Mammary epithelial cell (primary cell): ENCODE data around the gene PRCD.

Experiments used
- EZH2 ChIP-seq: IDR thresholded peaks from 2 replicates; pipeline ENCODE4 v1.6.1; 2012; ENCODE audit warnings: low read length, inconsistent platforms, borderline replicate concordance
- TF ChIP-seq, protein P1 (sequence below), 2 donors: IDR thresholded peaks in 1 of 2; conservative IDR thresholded peaks in 1 of 2; 2 replicates each; pipeline ENCODE4 v1.5.1; 2011 to 2012; ENCODE audit warnings: inconsistent platforms in 2 of 2, low read length in 2 of 2, mild to moderate bottlenecking in 2 of 2, control low read depth in 1 of 2, low read depth in 1 of 2; ENCODE audit not compliant: insufficient read depth in 1 of 2; ENCODE audit errors: extremely low read depth in 1 of 2

DNA sequence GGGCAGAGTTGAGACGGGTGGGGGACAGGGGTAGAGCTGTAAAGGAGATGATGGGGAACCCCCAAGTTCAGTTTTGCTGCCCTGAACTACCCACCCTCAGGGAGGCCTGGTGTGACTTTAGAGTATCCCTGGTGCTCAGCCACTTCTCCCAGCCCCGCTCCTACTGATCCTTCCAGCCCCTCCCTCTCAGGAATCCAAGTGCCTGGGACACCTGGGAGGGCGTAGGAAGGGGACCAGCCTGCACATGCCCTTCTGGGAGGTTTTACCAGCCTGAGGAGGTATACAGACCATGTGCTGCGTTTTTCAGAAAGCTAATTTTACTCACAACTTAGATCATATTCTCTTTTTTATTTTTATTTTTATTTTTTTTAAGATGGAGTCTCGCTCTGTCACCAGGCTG is 41.7 kb downstream of the PRCD start:
- TF ChIP-seq EZH2: no peak
- TF ChIP-seq, protein P1, sequence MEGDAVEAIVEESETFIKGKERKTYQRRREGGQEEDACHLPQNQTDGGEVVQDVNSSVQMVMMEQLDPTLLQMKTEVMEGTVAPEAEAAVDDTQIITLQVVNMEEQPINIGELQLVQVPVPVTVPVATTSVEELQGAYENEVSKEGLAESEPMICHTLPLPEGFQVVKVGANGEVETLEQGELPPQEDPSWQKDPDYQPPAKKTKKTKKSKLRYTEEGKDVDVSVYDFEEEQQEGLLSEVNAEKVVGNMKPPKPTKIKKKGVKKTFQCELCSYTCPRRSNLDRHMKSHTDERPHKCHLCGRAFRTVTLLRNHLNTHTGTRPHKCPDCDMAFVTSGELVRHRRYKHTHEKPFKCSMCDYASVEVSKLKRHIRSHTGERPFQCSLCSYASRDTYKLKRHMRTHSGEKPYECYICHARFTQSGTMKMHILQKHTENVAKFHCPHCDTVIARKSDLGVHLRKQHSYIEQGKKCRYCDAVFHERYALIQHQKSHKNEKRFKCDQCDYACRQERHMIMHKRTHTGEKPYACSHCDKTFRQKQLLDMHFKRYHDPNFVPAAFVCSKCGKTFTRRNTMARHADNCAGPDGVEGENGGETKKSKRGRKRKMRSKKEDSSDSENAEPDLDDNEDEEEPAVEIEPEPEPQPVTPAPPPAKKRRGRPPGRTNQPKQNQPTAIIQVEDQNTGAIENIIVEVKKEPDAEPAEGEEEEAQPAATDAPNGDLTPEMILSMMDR (conservative IDR thresholded peaks at IDR 0.05 in 1 of 2, IDR thresholded peaks at IDR 0.05 in 1 of 2; ENCODE audit: extremely low read depth in 1 of 2, insufficient read depth in 1 of 2, low read depth in 1 of 2, low read length in 2 of 2): no peak
